K562 (cell line): ENCODE measurements around the gene LMO2. TPM values are rescaled to one million over a fixed set of nuclear protein-coding genes. Genes with fewer than 3 reads are reported as not detected.

Experiments
- ATF7 ChIP-seq: fragments of 450-650 bp; IDR thresholded peaks from 2 replicates; pipeline ENCODE4 v1.7.1; 2014; ENCODE audit warnings: mild to moderate bottlenecking, moderate library complexity
- CTBP1 ChIP-seq: fragments of 450-650 bp; IDR thresholded peaks from 2 replicates; pipeline ENCODE4 v1.6.1; 2016; ENCODE audit warnings: borderline replicate concordance
- DACH1 ChIP-seq: fragments of 450-650 bp; IDR thresholded peaks from 2 replicates; pipeline ENCODE4 v1.6.1; 2018; ENCODE audit not compliant: partially characterized antibody
- FOSL1 ChIP-seq: fragments of 200-800 bp; sonication (Bioruptor generic); conservative IDR thresholded peaks from 2 replicates; pipeline ENCODE4 v1.6.1; 2016; ENCODE audit warnings: missing genetic modification characterization, missing compliant biosample characterization
- FOXA3 ChIP-seq, 2 experiments: fragments of 450-650 bp in 1 of 2; sonication (generic) in 1 of 2; formaldehyde crosslinking; IDR thresholded peaks in 1 of 2; conservative IDR thresholded peaks in 1 of 2; 2 replicates each; pipeline versions ENCODE4 v1.4.0 to v1.8.0; 2020 to 2022; ENCODE audit warnings: mild to moderate bottlenecking in 2 of 2, missing genetic modification reagents in 1 of 2
- NCOR1 ChIP-seq: fragments of 450-650 bp; IDR thresholded peaks from 2 replicates; pipeline ENCODE4 v1.6.1; 2016; ENCODE audit warnings: mild to moderate bottlenecking, moderate library complexity
- NR2C1 ChIP-seq, 2 experiments: fragments of 450-650 bp; IDR thresholded peaks; 2 replicates each; pipeline ENCODE4 v1.6.1; 2017; ENCODE audit warnings: mild to moderate bottlenecking in 2 of 2, antibody characterized with exemption in 1 of 2, inconsistent platforms in 1 of 2, missing compliant biosample characterization in 1 of 2, missing genetic modification characterization in 1 of 2
- NR3C1 ChIP-seq: sonication (generic); formaldehyde crosslinking; IDR thresholded peaks from 2 replicates; pipeline ENCODE4 v1.8.1; 2022; ENCODE audit warnings: missing genetic modification reagents
- PATZ1 ChIP-seq: fragments of 250-450 bp; sonication (Bioruptor Pico); IDR thresholded peaks from 2 replicates; pipeline ENCODE4 v1.5.0; 2020; ENCODE audit warnings: mild to moderate bottlenecking, borderline replicate concordance
- PRDM10 ChIP-seq: fragments of 450-650 bp; IDR thresholded peaks from 2 replicates; pipeline ENCODE4 v1.6.1; 2018; ENCODE audit not compliant: partially characterized antibody
- SIN3A ChIP-seq, 2 experiments: fragments of 150-350 bp in 1 of 2; IDR thresholded peaks; 2 replicates each; pipeline ENCODE4 v1.6.1; 2011 to 2016; ENCODE audit warnings: borderline replicate concordance in 2 of 2, low read depth in 2 of 2, low read length in 2 of 2, mild to moderate bottlenecking in 2 of 2, moderate library complexity in 2 of 2; ENCODE audit not compliant: control insufficient read depth in 1 of 2
- SIN3B ChIP-seq: fragments of 450-650 bp; IDR thresholded peaks from 2 replicates; pipeline ENCODE4 v1.6.1; 2017; ENCODE audit warnings: low read depth, mild to moderate bottlenecking, moderate library complexity
- SMARCA5 ChIP-seq: fragments of 450-650 bp; IDR thresholded peaks from 2 replicates; pipeline ENCODE4 v1.6.1; 2016
- TBL1XR1 ChIP-seq, 2 experiments: IDR thresholded peaks; 2 replicates each; pipeline ENCODE4 v1.6.1; 2012; ENCODE audit warnings: improper control_type of control experiment in 2 of 2, low read length in 2 of 2, mild to moderate bottlenecking in 1 of 2
- TRIM28 ChIP-seq: fragments of 450-650 bp; IDR thresholded peaks from 2 replicates; pipeline ENCODE4 v1.6.1; 2017
- ZNF175 ChIP-seq: fragments of 200-800 bp; sonication (Bioruptor generic); IDR thresholded peaks from 2 replicates; pipeline ENCODE4 v1.6.1; 2016; ENCODE audit warnings: low read depth, mild to moderate bottlenecking, missing genetic modification characterization, missing compliant biosample characterization
- ZNF212 ChIP-seq: fragments of 450-650 bp; formaldehyde crosslinking; IDR thresholded peaks from 2 replicates; pipeline ENCODE4 v1.4.0; 2020; ENCODE audit warnings: mild to moderate bottlenecking
- ZNF592 ChIP-seq: fragments of 450-650 bp; IDR thresholded peaks from 2 replicates; pipeline ENCODE4 v1.6.1; 2017; ENCODE audit warnings: antibody characterized with exemption, mild to moderate bottlenecking
- polyA plus RNA-seq, 8 experiments: library from polyadenylated mRNA; depleted of rRNA in 4 of 8; stranded (reverse) in 5 of 8; unstranded in 3 of 8; fragments of >200 nt; fragmentation: Nextera tagmentation in 2 of 8; fragmentation: Illumina TruSeq in 1 of 8; extraction: Ambion mirVana in 2 of 8; extraction: Trizol in 1 of 8; gene quantifications; 2 replicates each; pipeline versions ENCODE4 v1.2.1 to v1.2.3, GENCODE V29; 2011 to 2014; ENCODE audit warnings: inconsistent platforms in 1 of 8, missing spikeins in 1 of 8
- total RNA-seq, 7 experiments: library from RNA; depleted of rRNA in 6 of 7; stranded (reverse); fragments of >200 nt in 6 of 7; fragmentation: Illumina TruSeq in 2 of 7; extraction: Trizol in 2 of 7; gene quantifications; 2 replicates each; pipeline versions ENCODE4 v1.2.1 to v1.2.3, GENCODE V29; 2011 to 2021; ENCODE audit warnings: low replicate concordance in 1 of 7

The LMO2 gene
- total and polyA plus RNA-seq, 9 of the 15 experiments (the other 6 are each of a cell fraction or from before 2014, with no cell fraction given) = 6.9 to 126 (median 91.5) TPM

- TF ChIP-seq SMARCA5 (no peak), DACH1 (no peak), ZNF592 (peak; percentile 85), FOXA3 (CRISPR knock-in tag; conservative IDR thresholded peaks at IDR 0.05 in 1 of 2, IDR thresholded peaks at IDR 0.05 in 1 of 2) (peak; percentile 93), PATZ1 (CRISPR knock-in tag) (no peak), ATF7 (peak; percentile 50; the same call in 1 of the 2 replicates), CTBP1 (peak; percentile 92), SIN3B (no peak), NR3C1 (CRISPR knock-in tag) (no peak), FOSL1 (peak; percentile 53; the same call in 1 of the 2 replicates), PRDM10 (no peak), ZNF175 (CRISPR knock-in tag) (0 out of 2 replicates have a peak, but pooled peaks have one; percentile 13), TRIM28 (no peak; the same call in 1 of the 2 replicates), SIN3A (IDR thresholded peaks at IDR 0.05; ENCODE audit: borderline replicate concordance in 2 of 2, control insufficient read depth in 1 of 2, low read depth in 2 of 2, low read length in 2 of 2) (no peak), TBL1XR1 (IDR thresholded peaks at IDR 0.05; ENCODE audit: low read length in 2 of 2) (peak in 1 of 2 experiments; percentile 83; a peak in 2 of 4 replicates), NR2C1 (IDR thresholded peaks at IDR 0.05) (no peak), NR2C1 (tag; IDR thresholded peaks at IDR 0.05) (peak; percentile 29; the same call in 1 of the 2 replicates), ZNF212 (CRISPR knock-in tag) (no peak), NCOR1 (peak; percentile 75)
Observed at GRCh38 chr11:33885338-33886005, 6.4 kb downstream of the LMO2 start (continued).
